ENCODE measurements around the gene MBD3L5.
A peak's percentile ranks its signal among the peaks of the same experiment; 100 is the strongest.
"Not testable (repeated sequence)": the region's sequence is repeated elsewhere in the genome, so short reads cannot be mapped to it uniquely, and the experiment has no call there.

MBD3L5 gene

DNA sequence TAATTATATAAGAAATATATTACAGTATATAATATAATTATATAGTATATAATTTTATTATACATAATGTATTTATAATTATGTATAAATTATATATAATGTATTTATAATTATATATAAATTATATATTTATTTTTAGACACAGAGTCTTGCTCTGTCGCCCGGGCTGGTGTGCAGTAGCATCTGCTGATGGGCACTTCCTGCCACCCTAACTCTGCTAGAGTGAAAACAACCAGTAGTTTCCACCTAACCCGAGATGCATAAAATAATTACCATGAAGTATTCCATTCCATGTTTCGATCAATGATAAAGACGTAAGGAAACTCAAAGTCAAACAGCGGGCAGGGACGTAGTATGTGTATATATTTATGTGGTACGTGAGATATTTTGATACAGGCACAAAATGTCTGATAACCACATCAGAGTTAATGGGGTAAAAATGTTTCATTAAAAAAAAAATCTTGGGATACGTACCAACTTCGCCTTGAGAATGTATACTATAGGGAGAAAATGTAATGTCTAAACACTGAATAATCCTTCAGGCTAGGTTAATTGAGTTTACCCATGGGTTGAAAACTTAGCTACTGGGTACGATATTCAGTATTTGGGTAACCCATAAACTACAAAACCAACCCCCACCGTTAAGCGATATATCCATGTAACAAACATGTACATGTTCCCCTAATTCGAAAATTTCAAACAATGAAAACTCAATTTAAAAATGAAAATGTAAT is 24.4 kb downstream of the MBD3L5 start:
- DNase-seq = not testable (repeated sequence)

DNA sequence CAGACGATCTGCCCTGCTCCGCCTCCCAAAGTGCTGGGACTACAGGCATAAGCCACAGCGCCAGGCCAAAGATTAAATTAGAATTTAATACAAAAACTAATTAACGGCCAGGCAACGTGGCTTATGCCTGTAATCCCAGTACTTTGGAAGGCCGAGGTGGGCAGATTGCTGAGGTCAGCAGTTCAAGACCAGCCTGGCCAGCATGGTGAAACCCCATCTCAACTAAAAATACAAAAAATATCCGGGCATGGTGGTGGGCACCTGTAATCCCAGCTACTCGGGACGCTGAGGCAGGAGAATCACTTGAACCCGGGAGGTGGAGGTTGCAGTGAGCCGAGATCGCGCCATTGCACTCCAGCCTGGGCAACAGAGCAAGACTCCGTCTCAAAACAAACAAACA is 25.3 kb downstream of the MBD3L5 start:
- not testable (repeated sequence) for DNase-seq

DNA sequence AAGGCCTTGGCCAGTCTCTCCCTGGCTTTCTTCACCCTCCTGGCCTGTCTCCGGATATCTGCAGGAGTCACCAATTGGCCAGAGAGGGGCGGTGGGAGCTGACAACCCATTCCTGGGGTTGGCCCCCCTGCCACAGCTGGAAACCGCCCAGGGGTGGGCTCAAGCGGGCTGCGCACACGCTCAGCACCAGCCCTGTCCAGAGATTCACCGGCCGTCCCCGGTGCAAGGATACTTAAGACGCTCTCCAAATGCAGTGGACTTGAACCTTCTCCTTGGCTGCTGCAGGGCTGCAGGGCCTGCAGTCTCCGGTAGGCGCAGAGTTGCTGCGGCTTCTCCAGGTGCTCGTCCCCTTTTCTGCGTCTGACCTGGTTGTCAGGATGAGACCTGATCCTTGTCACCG is 26.0 kb downstream of the MBD3L5 start:
- DNase-seq = not testable (repeated sequence)

DNA sequence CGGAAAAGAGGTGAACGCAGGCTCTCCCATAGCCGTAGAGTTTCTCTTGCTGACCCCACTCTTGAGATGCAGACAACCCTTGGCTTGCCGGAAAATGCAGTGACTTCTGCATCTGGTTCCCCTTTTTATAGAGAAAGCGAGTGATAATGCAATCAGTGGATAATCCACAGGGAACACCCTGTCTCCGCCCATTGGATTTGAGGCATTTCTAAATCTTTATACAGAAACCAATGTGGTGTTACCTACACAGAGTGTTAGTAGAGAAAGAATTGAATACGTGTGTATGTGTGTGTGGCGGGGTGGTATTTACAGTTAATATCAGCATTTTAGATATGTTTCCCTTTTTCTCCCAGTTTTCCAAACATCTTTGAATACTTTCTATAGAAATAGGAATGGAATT is 28.2 kb downstream of the MBD3L5 start, which contains the start of gene MBD3L3:
Gene MBD3L3 (minus strand): TSS at position 101 of the 400 bp plus-strand sequence. CDS start 71 bp downstream, at position 30.
- not testable (repeated sequence) for DNase-seq

DNA sequence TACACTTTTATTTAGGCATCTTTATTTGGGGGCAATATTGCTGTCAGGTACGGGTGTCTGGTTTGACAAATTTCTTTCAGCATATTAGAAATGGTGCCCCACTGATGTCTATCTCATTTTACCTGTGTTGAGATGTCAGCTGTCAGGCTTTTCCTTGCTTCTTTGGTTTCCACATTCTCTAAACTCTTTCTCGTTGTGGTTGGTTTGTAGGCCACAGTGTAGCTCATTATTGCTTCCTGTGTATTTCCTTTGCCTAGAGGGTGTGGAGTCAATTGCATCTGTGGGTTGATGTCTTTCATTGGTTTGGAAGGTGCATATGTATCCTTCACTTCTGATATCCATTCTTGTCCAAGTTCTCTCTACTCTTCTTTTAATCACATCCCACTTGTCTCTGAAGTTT is 29.6 kb downstream of the MBD3L5 start:
- DNase-seq = not testable (repeated sequence)

DNA sequence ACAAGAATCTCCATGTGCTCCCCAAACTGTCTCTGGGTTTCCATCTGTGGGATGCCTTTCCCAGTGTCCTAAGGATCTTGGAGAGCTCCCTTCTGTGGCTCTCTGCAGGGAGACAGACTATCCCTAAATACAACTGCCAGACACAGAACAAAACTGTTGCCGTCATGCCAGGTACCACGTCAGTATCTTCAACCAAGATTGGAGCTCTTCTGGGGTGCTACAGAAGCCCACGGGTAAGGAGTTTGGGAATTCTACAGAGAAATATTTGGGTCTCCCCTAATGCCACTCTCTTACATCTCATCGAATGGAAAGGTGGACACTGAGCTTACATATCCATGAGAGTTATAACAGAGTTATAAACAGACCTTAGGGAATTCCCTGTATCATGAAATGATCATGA is 33.0 kb downstream of the MBD3L5 start:
- DNase-seq = peak; percentile 12

DNA sequence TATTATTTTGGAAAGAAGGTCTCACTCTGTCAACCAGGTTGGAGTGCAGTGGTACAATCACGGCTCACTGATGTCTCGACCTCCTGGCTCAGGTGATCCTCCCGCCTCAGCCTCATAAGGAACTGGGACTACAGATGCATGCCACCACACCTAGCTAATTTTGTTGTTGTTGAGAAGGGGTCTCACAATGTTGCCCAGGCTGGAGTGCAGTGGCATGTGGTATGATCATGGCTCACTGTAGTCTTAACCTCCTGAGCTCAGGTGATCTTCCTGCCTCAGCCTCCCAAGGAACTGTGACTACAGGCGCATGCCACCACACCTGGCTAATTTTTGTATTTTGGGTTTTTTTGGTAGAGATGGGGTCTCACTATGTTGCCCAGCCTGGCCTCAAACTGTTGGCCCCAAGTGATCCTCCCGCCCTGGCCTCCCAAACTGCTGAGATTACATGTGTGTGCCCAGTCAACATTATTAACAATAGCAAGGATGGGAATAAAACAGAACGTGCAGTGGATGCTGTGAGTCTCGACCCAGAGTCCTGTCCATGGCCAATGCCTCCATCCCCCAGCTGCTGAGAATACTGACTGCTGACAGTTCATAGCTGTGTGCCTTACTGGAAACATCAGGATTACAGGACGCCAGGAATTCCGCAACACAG is 33.5 kb downstream of the MBD3L5 start:
- DNase-seq = no peak

DNA sequence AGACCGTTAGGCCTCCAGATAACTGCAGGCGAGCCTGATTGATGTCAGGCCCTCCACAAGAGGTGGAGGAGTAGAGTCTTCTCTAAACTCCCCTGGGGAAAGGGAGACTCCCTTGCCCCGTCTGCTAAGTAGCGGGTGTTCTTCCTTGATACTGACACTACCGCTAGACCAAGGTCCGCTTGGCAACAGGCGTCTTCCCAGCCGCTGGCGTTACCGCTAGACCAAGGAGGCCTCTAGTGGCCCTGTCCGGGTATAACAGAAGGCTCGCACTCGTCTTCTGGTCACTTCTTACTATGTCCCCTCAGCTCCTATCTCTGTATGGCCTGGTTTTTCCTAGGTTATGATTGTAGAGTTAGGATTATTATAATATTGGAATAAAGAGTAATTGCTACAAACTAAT is 36.7 kb downstream of the MBD3L5 start:
- peak; percentile 68 for DNase-seq

DNA sequence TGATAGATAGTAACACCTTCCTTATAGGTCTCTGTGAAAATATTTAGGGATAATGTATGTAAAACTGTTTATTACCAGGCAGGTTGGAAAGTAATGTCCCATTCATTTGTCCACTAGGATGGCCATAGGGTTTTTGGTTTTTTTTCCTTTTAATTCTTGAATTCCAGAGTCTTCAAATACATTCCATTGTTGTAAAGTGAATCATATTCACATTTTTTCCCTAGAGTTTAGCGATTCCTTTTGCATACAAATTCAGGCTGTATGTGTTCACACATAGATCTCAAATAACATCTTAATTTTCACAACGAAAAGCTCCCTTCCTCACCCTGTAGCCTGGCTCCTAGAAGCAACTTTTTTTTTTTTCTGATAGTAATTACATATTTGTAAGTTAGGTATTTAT is 37.3 kb downstream of the MBD3L5 start:
- no peak for DNase-seq

DNA sequence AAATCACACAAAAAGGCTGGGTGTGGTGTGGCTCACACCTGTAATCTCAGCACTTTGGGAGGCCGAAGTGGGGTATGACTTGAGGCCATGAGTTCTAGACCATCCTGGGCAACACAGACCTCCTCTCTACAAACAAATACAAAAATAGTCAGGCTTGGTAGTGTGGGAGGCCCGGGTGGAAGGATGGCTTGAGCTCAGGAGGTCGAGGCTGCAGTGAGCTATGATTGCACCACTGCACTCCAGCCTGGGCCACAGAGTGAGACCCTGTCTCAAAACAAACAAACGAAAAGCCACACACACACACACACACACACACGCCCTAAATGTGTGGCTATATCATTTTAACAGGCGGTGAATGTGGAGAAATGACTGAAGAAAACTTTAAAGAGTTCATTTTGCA is 38.2 kb downstream of the MBD3L5 start:
- no peak for DNase-seq

DNA sequence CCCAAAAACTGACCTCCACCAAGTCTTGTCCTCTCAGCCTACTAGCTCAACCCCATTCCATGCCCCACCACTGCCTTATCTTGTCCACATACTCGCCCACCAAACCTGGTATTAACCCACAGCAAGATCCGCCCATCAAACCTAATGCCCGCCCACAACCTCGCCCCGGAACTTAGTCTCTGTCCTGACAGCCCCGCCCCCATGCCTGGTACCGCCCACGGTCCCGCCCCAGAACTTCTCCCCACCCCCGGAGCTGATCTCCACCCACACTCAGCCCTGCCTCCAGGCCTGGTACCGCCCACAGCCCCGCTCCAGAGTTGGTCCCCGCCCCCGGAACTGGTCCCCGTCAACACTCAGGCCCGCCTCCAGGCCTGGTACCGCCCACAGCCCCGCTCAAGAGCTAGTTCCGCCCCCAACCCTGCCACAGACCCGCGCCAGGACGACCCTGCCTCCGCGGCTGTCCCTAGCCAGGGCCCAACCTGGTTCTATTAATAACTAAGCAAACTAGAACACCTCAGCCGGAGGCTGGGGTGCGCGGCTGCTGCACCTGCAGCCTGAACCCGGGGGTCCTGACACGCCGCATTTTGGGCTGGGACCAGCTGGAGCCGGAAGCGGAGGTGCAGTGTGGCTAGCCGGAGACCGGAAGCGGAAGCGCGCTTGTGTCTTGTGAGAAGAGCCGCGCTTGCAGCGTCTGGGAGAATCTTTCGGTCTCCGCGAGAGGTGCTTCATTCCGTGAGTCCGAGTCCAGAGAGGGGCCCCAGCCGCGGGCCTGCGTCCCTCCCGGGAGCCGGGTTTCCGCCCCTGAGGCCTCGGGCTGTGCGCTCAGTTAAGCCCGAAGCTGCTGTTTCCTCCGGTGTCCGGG is 38.9 kb downstream of the MBD3L5 start, which contains the start of gene ZNF557:
Gene ZNF557 (plus strand): TSS at position 662 of the 862 bp plus-strand sequence. CDS start 5,372 bp downstream, outside the sequence.
- DNase-seq = peak; percentile 97

DNA sequence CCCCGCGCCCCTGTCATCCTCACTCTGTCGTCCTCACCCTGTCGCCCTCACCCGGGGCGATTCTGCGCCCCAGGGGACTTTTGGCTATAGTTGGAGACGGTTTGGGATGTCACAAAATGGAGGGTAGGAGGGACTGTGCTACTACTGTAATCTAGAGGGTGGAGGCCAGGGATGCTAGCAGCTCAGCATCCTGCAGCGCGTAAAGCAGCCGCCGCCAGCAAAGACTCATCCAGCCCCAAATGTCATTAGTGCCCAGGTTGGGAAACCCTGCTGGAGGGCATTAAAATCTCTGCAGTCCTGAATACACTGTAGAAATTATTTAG is 39.5 kb downstream of the MBD3L5 start:
- DNase-seq = no peak

DNA sequence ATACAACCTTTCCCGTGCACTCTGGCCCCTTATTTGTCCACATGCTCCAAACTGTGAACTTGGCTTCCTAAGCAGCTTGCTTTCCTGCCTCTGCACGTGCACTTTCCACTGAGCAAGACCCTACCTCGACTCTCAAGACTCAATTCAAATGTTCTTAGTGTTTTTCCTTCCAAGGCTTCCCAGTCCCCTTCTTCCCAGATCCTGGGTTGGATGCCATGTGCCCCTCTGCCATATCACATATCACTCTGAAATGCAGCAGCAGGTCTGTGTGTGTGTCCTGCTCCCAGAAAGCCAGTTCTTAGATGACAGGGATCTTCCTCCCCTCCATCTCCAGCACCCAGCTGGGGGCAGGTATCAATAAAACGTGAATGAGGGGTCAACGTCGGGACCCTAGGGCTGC is 42.2 kb downstream of the MBD3L5 start:
- DNase-seq = no peak

DNA sequence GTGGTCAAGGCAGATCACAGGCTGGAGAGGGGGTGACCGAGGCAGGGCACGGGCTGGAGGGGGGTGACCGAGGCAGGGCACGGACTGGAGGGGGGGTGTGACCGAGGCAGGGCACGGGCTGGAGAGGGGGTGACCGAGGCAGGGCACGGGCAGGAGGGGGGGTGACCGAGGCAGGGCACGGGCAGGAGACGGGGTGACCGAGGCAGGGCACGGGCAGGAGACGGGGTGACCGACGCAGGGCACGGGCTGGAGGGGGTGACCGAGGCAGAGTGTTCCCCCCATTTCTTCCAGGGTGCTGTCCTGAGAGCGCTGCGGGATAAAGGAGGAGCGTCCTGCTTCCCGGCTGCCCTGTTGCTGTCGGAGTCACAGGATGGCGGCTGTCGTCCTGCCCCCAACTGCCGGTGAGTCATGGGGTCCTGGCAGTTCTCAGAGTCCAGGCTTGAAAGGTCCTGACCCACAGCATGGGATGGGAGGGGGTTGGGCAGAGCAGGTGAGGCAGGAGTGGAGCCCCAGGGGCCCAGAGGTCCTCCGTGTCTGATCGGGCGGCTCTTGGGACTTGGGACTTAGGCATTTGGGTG is 44.4 kb downstream of the MBD3L5 start:
- DNase-seq = no peak

DNA sequence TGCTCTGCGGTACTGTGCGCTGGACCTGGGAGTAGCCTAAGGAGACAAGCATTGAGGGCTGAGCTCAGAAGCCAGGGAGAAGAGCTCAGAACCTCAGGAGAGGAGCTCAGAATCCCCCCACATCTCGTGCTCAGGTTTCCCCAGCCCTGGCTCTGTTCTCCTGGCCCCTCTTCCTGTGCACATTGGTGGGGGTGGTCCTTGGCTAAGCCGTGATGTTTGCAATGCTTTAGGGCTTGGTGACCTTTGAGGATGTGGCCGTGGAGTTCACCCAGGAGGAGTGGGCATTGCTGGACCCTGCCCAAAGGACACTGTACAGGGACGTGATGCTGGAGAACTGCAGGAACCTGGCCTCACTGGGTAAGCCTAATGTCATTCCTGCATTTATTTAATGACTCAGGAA is 45.8 kb downstream of the MBD3L5 start:
- DNase-seq = no peak

DNA sequence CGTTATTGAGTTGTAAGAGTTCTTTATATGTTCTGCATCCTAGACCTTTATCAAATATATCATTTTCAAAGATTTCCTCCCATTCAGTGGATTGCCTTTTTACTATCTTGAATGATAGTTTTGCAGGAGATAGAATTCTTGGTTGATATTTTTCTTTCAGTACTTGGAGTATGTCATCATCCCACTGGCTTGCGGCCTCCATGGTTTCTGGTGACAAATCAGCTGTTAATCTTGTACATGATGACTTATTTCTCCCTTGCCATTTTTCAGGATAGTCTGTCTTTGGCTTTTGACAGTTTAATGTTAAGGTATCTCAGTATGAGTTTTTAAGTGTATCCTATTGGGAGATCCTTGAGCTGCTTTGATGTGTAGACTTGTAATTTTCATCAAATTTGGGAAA is 47.6 kb downstream of the MBD3L5 start:
- no peak for DNase-seq
